NCI-H446 treated with DMSO at 0.1 percent for 48 hours (cell line): ENCODE results near the gene ACTRT2.

ENCODE experiments used
- DNase-seq: peaks from one replicate; lab custom pipeline; 2025; lab: John Stamatoyannopoulos, UW

The ACTRT2 gene

GRCh38 chr1:3033040-3033789 is 11.9 kb downstream of the ACTRT2 start:
- DNase-seq, result no peak

GRCh38 chr1:3033790-3034090 is 12.5 kb downstream of the ACTRT2 start:
- DNase-seq, result no peak

- no peak for DNase-seq
These were observed 12.9 kb downstream of the ACTRT2 start for GRCh38 chr1:3034162-3034561.

GRCh38 chr1:3034728-3035562 is 13.7 kb downstream of the ACTRT2 start:
- no peak for DNase-seq

GRCh38 chr1:3035563-3036446 is 14.5 kb downstream of the ACTRT2 start:
- no peak for DNase-seq

- no peak for DNase-seq
These were observed 15.4 kb downstream of the ACTRT2 start for GRCh38 chr1:3036447-3037280.

GRCh38 chr1:3037281-3038040 is 16.2 kb downstream of the ACTRT2 start:
- DNase-seq, result no peak

- DNase-seq, result no peak
These were observed 16.9 kb downstream of the ACTRT2 start for GRCh38 chr1:3038113-3038551.

GRCh38 chr1:3038571-3039181 is 17.4 kb downstream of the ACTRT2 start:
- no peak for DNase-seq

- no peak for DNase-seq
These were observed 18.7 kb downstream of the ACTRT2 start for GRCh38 chr1:3040004-3040403.

GRCh38 chr1:3042481-3042880 is 21.2 kb downstream of the ACTRT2 start:
- no peak for DNase-seq

- no peak for DNase-seq
These were observed 27.9 kb downstream of the ACTRT2 start for GRCh38 chr1:3049164-3049563.

GRCh38 chr1:3049905-3050304 is 28.6 kb downstream of the ACTRT2 start:
- DNase-seq, result no peak

- no peak for DNase-seq
These were observed 29.3 kb downstream of the ACTRT2 start for GRCh38 chr1:3050603-3051002.

GRCh38 chr1:3051270-3052268 is 30.3 kb downstream of the ACTRT2 start:
- no peak for DNase-seq

- DNase-seq, result no peak
These were observed 31.2 kb downstream of the ACTRT2 start for GRCh38 chr1:3052501-3052900.

GRCh38 chr1:3053366-3053980 is 32.2 kb downstream of the ACTRT2 start:
- no peak for DNase-seq

GRCh38 chr1:3053986-3054385 is 32.7 kb downstream of the ACTRT2 start:
- DNase-seq, result no peak

GRCh38 chr1:3054474-3054873 is 33.2 kb downstream of the ACTRT2 start:
- DNase-seq, result no peak
